ENCODE measurements around the gene CACNA1G.

The CACNA1G gene

GRCh38 chr17:50620237-50620636 lies 59.7 kb downstream of the CACNA1G start:
- Histone ChIP-seq H3K4me3 (ENCODE audit: low read length) (no peak overlapping the region), H3K4me1 (ENCODE audit: control insufficient read depth, low read length) (no peaks in the 10 kb centered on the region), H3K9me3 (ENCODE audit: control insufficient read depth, insufficient read depth, low read length) (no peaks in the 10 kb centered on the region), H3F3A (ENCODE audit: control insufficient read depth, insufficient read depth) (no peaks in the 10 kb centered on the region), H3K27ac (ENCODE audit: low read depth, low read length) (no peak overlapping the region), H3K4me2 (ENCODE audit: low read length) (no peak overlapping the region), H3K79me2 (ENCODE audit: control insufficient read depth, low read length) (no peaks in the 10 kb centered on the region), H3K36me3 (ENCODE audit: control insufficient read depth, low read length) (no peaks in the 10 kb centered on the region), H3K27me3 (ENCODE audit: control insufficient read depth, low read length) (peaks cover 25% of the 10 kb centered on the region), H3K9me2 (replicated peaks; ENCODE audit: control insufficient read depth, low read length) (no peaks in the 10 kb centered on the region), H4K20me1 (ENCODE audit: control insufficient read depth, insufficient read depth, low read depth, low read length) (no peaks in the 10 kb centered on the region)
- TF ChIP-seq CTCF (IDR thresholded peaks at IDR 0.05; ENCODE audit: low read depth, low read length, poor library complexity, severe bottlenecking): no peak
- no peak for TF ChIP-seq EZH2phosphoT487 (IDR thresholded peaks at IDR 0.05; ENCODE audit: borderline replicate concordance, low read length)

- no peak overlapping the region for H3K4me2 ChIP-seq (ENCODE audit: low read length)
- no peak for TF ChIP-seq EZH2phosphoT487 (IDR thresholded peaks at IDR 0.05; ENCODE audit: borderline replicate concordance, low read length)
- peak; percentile 42 for TF ChIP-seq CTCF (IDR thresholded peaks at IDR 0.05; ENCODE audit: low read depth, low read length, poor library complexity, severe bottlenecking)
- H3K9me3 ChIP-seq (ENCODE audit: control insufficient read depth, insufficient read depth, low read length): no peaks in the 10 kb centered on the region
- H3K27me3 ChIP-seq (ENCODE audit: control insufficient read depth, low read length): peaks cover 25% of the 10 kb centered on the region
- H3K4me3 ChIP-seq (ENCODE audit: low read length): no peak overlapping the region
- no peaks in the 10 kb centered on the region for H3K79me2 ChIP-seq (ENCODE audit: control insufficient read depth, low read length)
- H3K9me2 ChIP-seq (replicated peaks; ENCODE audit: control insufficient read depth, low read length): no peaks in the 10 kb centered on the region
- no peaks in the 10 kb centered on the region for H3K4me1 ChIP-seq (ENCODE audit: control insufficient read depth, low read length)
- no peaks in the 10 kb centered on the region for H3K36me3 ChIP-seq (ENCODE audit: control insufficient read depth, low read length)
- H3F3A ChIP-seq (ENCODE audit: control insufficient read depth, insufficient read depth): no peaks in the 10 kb centered on the region
- no peaks in the 10 kb centered on the region for H4K20me1 ChIP-seq (ENCODE audit: control insufficient read depth, insufficient read depth, low read depth, low read length)
- H3K27ac ChIP-seq (ENCODE audit: low read depth, low read length): no peak overlapping the region
These were observed 60.3 kb downstream of the CACNA1G start for GRCh38 chr17:50620858-50621257.

- H3K27ac ChIP-seq (ENCODE audit: low read depth, low read length): no peak overlapping the region
- H3K36me3 ChIP-seq (ENCODE audit: control insufficient read depth, low read length): no peaks in the 10 kb centered on the region
- H3K4me2 ChIP-seq (ENCODE audit: low read length): no peak overlapping the region
- peaks cover 25% of the 10 kb centered on the region for H3K27me3 ChIP-seq (ENCODE audit: control insufficient read depth, low read length)
- no peaks in the 10 kb centered on the region for H3K4me1 ChIP-seq (ENCODE audit: control insufficient read depth, low read length)
- H3K9me3 ChIP-seq (ENCODE audit: control insufficient read depth, insufficient read depth, low read length): no peaks in the 10 kb centered on the region
- H3K79me2 ChIP-seq (ENCODE audit: control insufficient read depth, low read length): no peaks in the 10 kb centered on the region
- no peaks in the 10 kb centered on the region for H4K20me1 ChIP-seq (ENCODE audit: control insufficient read depth, insufficient read depth, low read depth, low read length)
- no peak overlapping the region for H3K4me3 ChIP-seq (ENCODE audit: low read length)
- H3K9me2 ChIP-seq (replicated peaks; ENCODE audit: control insufficient read depth, low read length): no peaks in the 10 kb centered on the region
- no peaks in the 10 kb centered on the region for H3F3A ChIP-seq (ENCODE audit: control insufficient read depth, insufficient read depth)
- no peak for TF ChIP-seq EZH2phosphoT487 (IDR thresholded peaks at IDR 0.05; ENCODE audit: borderline replicate concordance, low read length)
- TF ChIP-seq CTCF (IDR thresholded peaks at IDR 0.05; ENCODE audit: low read depth, low read length, poor library complexity, severe bottlenecking): no peak
These were observed 61.1 kb downstream of the CACNA1G start for GRCh38 chr17:50621574-50622031.
